Right atrium auricular region (tissue), 2 donors: ENCODE data around the gene ANO5. TPM values are rescaled to one million over a fixed set of nuclear protein-coding genes. Genes with fewer than 3 reads are reported as not detected.

Experiments used
- DNase-seq: peaks from one replicate; pipeline ENCODE4 v3.0.0-alpha.2; 2019; ENCODE audit warnings: low spot score
- H3K27ac ChIP-seq, 2 donors: fragments of 200-600 bp; sonication (generic); 1 replicate in 1 of 2; 2 replicates in 1 of 2; pipeline ENCODE4 v1.5.1; 2016 to 2019
- H3K27me3 ChIP-seq, 2 donors: fragments of 200-600 bp; sonication (generic); one replicate each; pipeline versions ENCODE4 v1.5.1 to v1.6.0; 2017 to 2019
- H3K36me3 ChIP-seq: fragments of 200-600 bp; sonication (generic); one replicate; pipeline ENCODE4 v1.5.1; 2016
- H3K4me1 ChIP-seq, 2 donors: fragments of 200-600 bp; sonication (generic); one replicate each; pipeline versions ENCODE4 v1.5.1 to v1.6.0; 2017 to 2019
- H3K4me3 ChIP-seq, 2 donors: fragments of 200-600 bp; sonication (generic); 1 replicate in 1 of 2; 2 replicates in 1 of 2; pipeline ENCODE4 v1.5.1; 2017 to 2019; ENCODE audit warnings: mild to moderate bottlenecking in 1 of 2, moderate library complexity in 1 of 2
- H3K9me3 ChIP-seq, 2 donors: fragments of 200-600 bp; sonication (generic); one replicate each; pipeline ENCODE4 v1.5.1; 2019
- CTCF ChIP-seq, 2 donors: fragments of 200-600 bp; sonication (generic); IDR thresholded peaks; one replicate each; pipeline ENCODE4 v1.5.1; 2019; ENCODE audit warnings: antibody characterized with exemption in 2 of 2
- total RNA-seq, 2 donors: library from RNA; depleted of rRNA; stranded (reverse); fragments of >200 nt; gene quantifications; one replicate each; pipeline ENCODE4 v1.1.0, GENCODE V29; 2016

Gene ANO5, protein sequence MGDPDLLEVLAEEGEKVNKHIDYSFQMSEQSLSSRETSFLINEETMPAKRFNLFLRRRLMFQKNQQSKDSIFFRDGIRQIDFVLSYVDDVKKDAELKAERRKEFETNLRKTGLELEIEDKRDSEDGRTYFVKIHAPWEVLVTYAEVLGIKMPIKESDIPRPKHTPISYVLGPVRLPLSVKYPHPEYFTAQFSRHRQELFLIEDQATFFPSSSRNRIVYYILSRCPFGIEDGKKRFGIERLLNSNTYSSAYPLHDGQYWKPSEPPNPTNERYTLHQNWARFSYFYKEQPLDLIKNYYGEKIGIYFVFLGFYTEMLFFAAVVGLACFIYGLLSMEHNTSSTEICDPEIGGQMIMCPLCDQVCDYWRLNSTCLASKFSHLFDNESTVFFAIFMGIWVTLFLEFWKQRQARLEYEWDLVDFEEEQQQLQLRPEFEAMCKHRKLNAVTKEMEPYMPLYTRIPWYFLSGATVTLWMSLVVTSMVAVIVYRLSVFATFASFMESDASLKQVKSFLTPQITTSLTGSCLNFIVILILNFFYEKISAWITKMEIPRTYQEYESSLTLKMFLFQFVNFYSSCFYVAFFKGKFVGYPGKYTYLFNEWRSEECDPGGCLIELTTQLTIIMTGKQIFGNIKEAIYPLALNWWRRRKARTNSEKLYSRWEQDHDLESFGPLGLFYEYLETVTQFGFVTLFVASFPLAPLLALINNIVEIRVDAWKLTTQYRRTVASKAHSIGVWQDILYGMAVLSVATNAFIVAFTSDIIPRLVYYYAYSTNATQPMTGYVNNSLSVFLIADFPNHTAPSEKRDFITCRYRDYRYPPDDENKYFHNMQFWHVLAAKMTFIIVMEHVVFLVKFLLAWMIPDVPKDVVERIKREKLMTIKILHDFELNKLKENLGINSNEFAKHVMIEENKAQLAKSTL
- 10 to 100 TPM; 38.7 to 94.3 TPM for total RNA-seq

- H3K4me1 ChIP-seq, result peaks cover 0 to 19% of the 10 kb centered on the region in 2 donors
- TF ChIP-seq CTCF (IDR thresholded peaks at IDR 0.05), result no peak
- peak; percentile 62 for DNase-seq
Observed at GRCh38 chr11:22192642-22193347, at the start of gene ANO5. Gene ANO5 (plus strand): TSS chr11:22193085. CDS start chr11:22193493, 408 bp downstream.

DNA sequence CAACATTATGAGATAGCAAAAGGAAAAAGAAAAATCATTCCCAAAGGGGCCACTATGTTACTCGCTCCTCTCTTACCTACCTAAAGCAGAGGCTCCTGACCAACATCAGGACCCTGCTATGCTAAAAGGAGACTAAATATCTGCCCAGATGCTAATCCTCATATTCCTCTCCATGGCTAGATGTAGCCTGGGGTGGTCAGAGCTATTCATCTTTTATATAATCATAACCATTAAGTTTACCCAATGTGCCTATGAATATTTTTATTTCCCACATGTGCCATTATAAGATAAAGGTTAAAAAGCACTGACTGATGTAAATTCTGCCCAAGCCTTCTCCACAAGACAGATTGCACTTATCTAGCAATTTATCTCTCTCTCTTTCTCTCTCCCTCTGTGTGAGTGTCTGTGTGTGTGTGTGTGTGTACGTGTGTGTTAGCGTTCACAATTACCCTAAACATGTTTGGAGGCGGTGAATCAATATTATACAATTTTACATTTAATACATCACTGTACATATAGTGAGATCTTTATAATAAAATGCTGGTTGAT is 41.2 kb upstream of the ANO5 start:
- H3K9me3 ChIP-seq, result no peaks in the 10 kb centered on the region
- DNase-seq, result no peak

More at GRCh38 chr11:22192642-22193347, at the start of gene ANO5:
- H3K36me3 ChIP-seq, result no peaks in the 10 kb centered on the region
- peak within 1 kb of the TSS; percentile 83 to 90 for H3K27ac ChIP-seq
- no peaks in the 10 kb centered on the region for H3K27me3 ChIP-seq
- H3K9me3 ChIP-seq, result no peaks in the 10 kb centered on the region
- H3K4me3 ChIP-seq, result peak within 1 kb of the TSS; percentile 65 to 68

DNA sequence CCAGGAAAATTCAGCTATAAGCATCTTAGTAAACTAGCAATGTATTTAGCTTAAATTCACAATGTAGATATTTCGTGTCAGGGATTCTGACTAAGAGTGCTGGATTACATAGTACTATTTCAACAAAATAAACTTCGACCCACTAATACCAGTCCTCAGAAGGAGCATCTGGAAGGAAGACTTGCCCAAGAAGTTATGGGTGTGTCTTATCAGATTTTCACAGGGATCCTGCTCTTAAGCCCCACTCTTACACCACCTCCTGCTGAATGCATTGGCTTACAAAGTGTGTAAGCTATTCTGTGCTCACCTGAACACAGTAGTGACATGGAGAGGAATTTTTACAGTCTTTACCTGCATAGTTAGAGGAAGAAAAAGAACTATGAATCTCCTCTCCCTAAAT is 35.4 kb upstream of the ANO5 start:
- no peaks in the 10 kb centered on the region for H3K36me3 ChIP-seq
- no peaks in the 10 kb centered on the region for H3K4me1 ChIP-seq
- H3K27ac ChIP-seq, result no peak overlapping the region
- no peaks in the 10 kb centered on the region for H3K27me3 ChIP-seq
- no peak overlapping the region for H3K4me3 ChIP-seq
- no peak for TF ChIP-seq CTCF (IDR thresholded peaks at IDR 0.05)
- no peaks in the 10 kb centered on the region for H3K9me3 ChIP-seq
- no peak for DNase-seq

More for the DNA sequence above, 41.2 kb upstream of the ANO5 start:
- H3K36me3 ChIP-seq, result no peaks in the 10 kb centered on the region
- no peak overlapping the region for H3K4me3 ChIP-seq
- no peaks in the 10 kb centered on the region for H3K27me3 ChIP-seq
- no peak for TF ChIP-seq CTCF (IDR thresholded peaks at IDR 0.05)
- no peak overlapping the region for H3K27ac ChIP-seq
- no peaks in the 10 kb centered on the region for H3K4me1 ChIP-seq

DNA sequence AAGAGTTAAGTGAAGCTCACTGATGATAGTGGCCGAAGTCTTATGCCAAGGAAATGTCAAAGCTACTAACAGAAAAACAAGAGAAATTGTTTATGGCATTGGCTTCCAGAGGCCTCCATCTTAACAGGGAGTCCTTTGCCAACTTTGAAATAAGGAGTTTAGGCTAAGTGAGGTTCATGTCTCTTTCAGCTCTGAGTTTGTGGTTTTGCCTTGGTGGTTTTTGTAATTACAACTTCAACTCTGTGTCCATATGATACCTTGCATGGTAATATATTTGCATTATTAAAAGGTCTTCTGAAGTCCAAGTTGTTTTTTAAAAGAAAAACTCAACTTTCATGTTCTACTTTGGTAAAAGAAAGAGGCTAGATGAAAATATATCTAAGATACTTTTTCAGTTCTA is 31.4 kb upstream of the ANO5 start:
- H3K9me3 ChIP-seq, result no peaks in the 10 kb centered on the region
- no peak overlapping the region for H3K27ac ChIP-seq
- no peak for DNase-seq
- TF ChIP-seq CTCF (IDR thresholded peaks at IDR 0.05), result no peak
- no peaks in the 10 kb centered on the region for H3K4me1 ChIP-seq
- H3K36me3 ChIP-seq, result no peaks in the 10 kb centered on the region
- H3K27me3 ChIP-seq, result no peaks in the 10 kb centered on the region
- H3K4me3 ChIP-seq, result no peak overlapping the region

DNA sequence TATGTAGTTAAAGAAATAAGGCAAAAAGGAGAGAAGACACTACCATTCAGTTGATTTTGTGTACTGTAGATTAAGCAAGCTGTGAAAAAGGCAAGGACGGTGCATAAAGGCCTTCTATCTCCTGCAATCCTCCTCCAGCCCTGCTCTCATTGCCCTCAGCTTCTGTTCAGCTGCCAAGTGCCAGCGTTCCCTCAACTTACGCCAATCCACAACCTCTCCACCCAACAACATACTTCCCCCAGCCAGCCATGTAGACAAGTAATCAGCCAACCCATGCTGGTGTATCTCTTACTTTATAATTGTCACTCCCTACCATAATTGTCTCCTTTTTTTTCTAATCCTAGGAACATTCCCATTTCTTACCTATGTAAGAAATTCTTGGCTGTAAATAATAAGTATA is 30.1 kb upstream of the ANO5 start:
- H3K9me3 ChIP-seq, result no peaks in the 10 kb centered on the region

More for the DNA sequence above, 30.1 kb upstream of the ANO5 start:
- TF ChIP-seq CTCF (IDR thresholded peaks at IDR 0.05), result no peak
- no peaks in the 10 kb centered on the region for H3K4me1 ChIP-seq
- no peak for DNase-seq
- no peak overlapping the region for H3K4me3 ChIP-seq
- H3K27me3 ChIP-seq, result no peaks in the 10 kb centered on the region
- no peak overlapping the region for H3K27ac ChIP-seq
- no peaks in the 10 kb centered on the region for H3K36me3 ChIP-seq
